Measurements from ENCODE around the gene ETFRF1.

Gene ETFRF1

GRCh38 chr12:25195056-25195971, at the start of gene ETFRF1, which contains the start of gene DNAI7:
ETFRF1 (plus strand) TSS chr12:25195237; CDS start chr12:25203957, 8,720 bp downstream.
DNAI7 (minus strand) TSS chr12:25195160; CDS start chr12:25195078, 82 bp downstream.
- Histone ChIP-seq H3K9me3 (ENCODE audit: control insufficient read depth in 5 of 5, low read length in 5 of 5) (no peaks in the 10 kb centered on the region), H3K36me3 (ENCODE audit: control insufficient read depth in 5 of 5, insufficient read depth in 5 of 5, low read length in 5 of 5) (no peaks in the 10 kb centered on the region), H3K9ac (ENCODE audit: low read length in 5 of 5) (peak within 1 kb of the TSS; percentile 73 to 98 (median 97)), H3K4me1 (ENCODE audit: control insufficient read depth in 5 of 5, insufficient read depth in 5 of 5, low read length in 5 of 5) (peaks cover 0 to 20% (median 19%) of the 10 kb centered on the region in 5 donors), H3K4me3 (ENCODE audit: low read depth in 1 of 5, low read length in 5 of 5) (peak within 1 kb of the TSS; percentile 69 to 95 (median 90)), H3K27me3 (ENCODE audit: control insufficient read depth in 5 of 5, insufficient read depth in 4 of 5, low read length in 5 of 5) (no peaks in the 10 kb centered on the region), H3K27ac (ENCODE audit: low read depth, low read length) (peak within 1 kb of the TSS; percentile 96)

GRCh38 chr12:25146686-25147085, 48.4 kb upstream of the ETFRF1 start:
- peaks cover 0 to 4% (median 0%) of the 10 kb centered on the region in 5 donors for H3K4me1 ChIP-seq (ENCODE audit: control insufficient read depth in 5 of 5, insufficient read depth in 5 of 5, low read length in 5 of 5)
- no peaks in the 10 kb centered on the region for H3K27me3 ChIP-seq (ENCODE audit: control insufficient read depth in 5 of 5, insufficient read depth in 4 of 5, low read length in 5 of 5)
- H3K4me3 ChIP-seq (ENCODE audit: low read depth in 1 of 5, low read length in 5 of 5), result no peak overlapping the region
- H3K36me3 ChIP-seq (ENCODE audit: control insufficient read depth in 5 of 5, insufficient read depth in 5 of 5, low read length in 5 of 5), result no peaks in the 10 kb centered on the region
- H3K27ac ChIP-seq (ENCODE audit: low read depth, low read length), result no peak overlapping the region
- no peak overlapping the region for H3K9ac ChIP-seq (ENCODE audit: low read length in 5 of 5)
- H3K9me3 ChIP-seq (ENCODE audit: control insufficient read depth in 5 of 5, low read length in 5 of 5), result no peaks in the 10 kb centered on the region

GRCh38 chr12:25151476-25151875, 43.6 kb upstream of the ETFRF1 start:
- Histone ChIP-seq H3K4me3 (ENCODE audit: low read depth in 1 of 5, low read length in 5 of 5) (no peak overlapping the region), H3K9me3 (ENCODE audit: control insufficient read depth in 5 of 5, low read length in 5 of 5) (no peaks in the 10 kb centered on the region), H3K27me3 (ENCODE audit: control insufficient read depth in 5 of 5, insufficient read depth in 4 of 5, low read length in 5 of 5) (no peaks in the 10 kb centered on the region), H3K9ac (ENCODE audit: low read length in 5 of 5) (no peak overlapping the region), H3K4me1 (ENCODE audit: control insufficient read depth in 5 of 5, insufficient read depth in 5 of 5, low read length in 5 of 5) (peaks cover 0 to 7% (median 0%) of the 10 kb centered on the region in 5 donors), H3K27ac (ENCODE audit: low read depth, low read length) (no peak overlapping the region), H3K36me3 (ENCODE audit: control insufficient read depth in 5 of 5, insufficient read depth in 5 of 5, low read length in 5 of 5) (no peaks in the 10 kb centered on the region)

- Histone ChIP-seq H3K9me3 (ENCODE audit: control insufficient read depth in 5 of 5, low read length in 5 of 5) (no peaks in the 10 kb centered on the region), H3K27ac (ENCODE audit: low read depth, low read length) (no peak overlapping the region), H3K36me3 (ENCODE audit: control insufficient read depth in 5 of 5, insufficient read depth in 5 of 5, low read length in 5 of 5) (no peaks in the 10 kb centered on the region), H3K27me3 (ENCODE audit: control insufficient read depth in 5 of 5, insufficient read depth in 4 of 5, low read length in 5 of 5) (no peaks in the 10 kb centered on the region), H3K4me3 (ENCODE audit: low read depth in 1 of 5, low read length in 5 of 5) (no peak overlapping the region), H3K9ac (ENCODE audit: low read length in 5 of 5) (no peak overlapping the region), H3K4me1 (ENCODE audit: control insufficient read depth in 5 of 5, insufficient read depth in 5 of 5, low read length in 5 of 5) (peaks cover 0 to 7% (median 0%) of the 10 kb centered on the region in 5 donors)
These were observed 43.0 kb upstream of the ETFRF1 start for GRCh38 chr12:25152055-25152454.

GRCh38 chr12:25155022-25155576, 39.9 kb upstream of the ETFRF1 start:
- Histone ChIP-seq H3K4me3 (ENCODE audit: low read depth in 1 of 5, low read length in 5 of 5) (no peak overlapping the region), H3K9ac (ENCODE audit: low read length in 5 of 5) (no peak overlapping the region)

GRCh38 chr12:25156061-25156460, 39.0 kb upstream of the ETFRF1 start:
- H3K27ac ChIP-seq (ENCODE audit: low read depth, low read length), result no peak overlapping the region
- H3K9me3 ChIP-seq (ENCODE audit: control insufficient read depth in 5 of 5, low read length in 5 of 5), result no peaks in the 10 kb centered on the region
- H3K27me3 ChIP-seq (ENCODE audit: control insufficient read depth in 5 of 5, insufficient read depth in 4 of 5, low read length in 5 of 5), result no peaks in the 10 kb centered on the region
- H3K9ac ChIP-seq (ENCODE audit: low read length in 5 of 5), result no peak overlapping the region
- H3K4me3 ChIP-seq (ENCODE audit: low read depth in 1 of 5, low read length in 5 of 5), result no peak overlapping the region
- H3K36me3 ChIP-seq (ENCODE audit: control insufficient read depth in 5 of 5, insufficient read depth in 5 of 5, low read length in 5 of 5), result no peaks in the 10 kb centered on the region
- peaks cover 0 to 7% (median 0%) of the 10 kb centered on the region in 5 donors for H3K4me1 ChIP-seq (ENCODE audit: control insufficient read depth in 5 of 5, insufficient read depth in 5 of 5, low read length in 5 of 5)

More at GRCh38 chr12:25155022-25155576, 39.9 kb upstream of the ETFRF1 start:
- H3K27me3 ChIP-seq (ENCODE audit: control insufficient read depth in 5 of 5, insufficient read depth in 4 of 5, low read length in 5 of 5), result no peaks in the 10 kb centered on the region
- no peak overlapping the region for H3K27ac ChIP-seq (ENCODE audit: low read depth, low read length)
- H3K9me3 ChIP-seq (ENCODE audit: control insufficient read depth in 5 of 5, low read length in 5 of 5), result no peaks in the 10 kb centered on the region
- H3K36me3 ChIP-seq (ENCODE audit: control insufficient read depth in 5 of 5, insufficient read depth in 5 of 5, low read length in 5 of 5), result no peaks in the 10 kb centered on the region
- H3K4me1 ChIP-seq (ENCODE audit: control insufficient read depth in 5 of 5, insufficient read depth in 5 of 5, low read length in 5 of 5), result peaks cover 0 to 7% (median 0%) of the 10 kb centered on the region in 5 donors

- no peak overlapping the region for H3K27ac ChIP-seq (ENCODE audit: low read depth, low read length)
- no peaks in the 10 kb centered on the region for H3K4me1 ChIP-seq (ENCODE audit: control insufficient read depth in 5 of 5, insufficient read depth in 5 of 5, low read length in 5 of 5)
- H3K9ac ChIP-seq (ENCODE audit: low read length in 5 of 5), result no peak overlapping the region
- H3K4me3 ChIP-seq (ENCODE audit: low read depth in 1 of 5, low read length in 5 of 5), result no peak overlapping the region
- no peaks in the 10 kb centered on the region for H3K36me3 ChIP-seq (ENCODE audit: control insufficient read depth in 5 of 5, insufficient read depth in 5 of 5, low read length in 5 of 5)
- H3K27me3 ChIP-seq (ENCODE audit: control insufficient read depth in 5 of 5, insufficient read depth in 4 of 5, low read length in 5 of 5), result no peaks in the 10 kb centered on the region
- H3K9me3 ChIP-seq (ENCODE audit: control insufficient read depth in 5 of 5, low read length in 5 of 5), result no peaks in the 10 kb centered on the region
These were observed 32.2 kb upstream of the ETFRF1 start for GRCh38 chr12:25162866-25163265.

- H3K9me3 ChIP-seq (ENCODE audit: control insufficient read depth in 5 of 5, low read length in 5 of 5), result peaks cover 0 to 2% (median 0%) of the 10 kb centered on the region in 5 donors
- no peak overlapping the region for H3K27ac ChIP-seq (ENCODE audit: low read depth, low read length)
- no peaks in the 10 kb centered on the region for H3K27me3 ChIP-seq (ENCODE audit: control insufficient read depth in 5 of 5, insufficient read depth in 4 of 5, low read length in 5 of 5)
- H3K4me1 ChIP-seq (ENCODE audit: control insufficient read depth in 5 of 5, insufficient read depth in 5 of 5, low read length in 5 of 5), result no peaks in the 10 kb centered on the region
- no peak overlapping the region for H3K9ac ChIP-seq (ENCODE audit: low read length in 5 of 5)
- no peak overlapping the region for H3K4me3 ChIP-seq (ENCODE audit: low read depth in 1 of 5, low read length in 5 of 5)
- H3K36me3 ChIP-seq (ENCODE audit: control insufficient read depth in 5 of 5, insufficient read depth in 5 of 5, low read length in 5 of 5), result no peaks in the 10 kb centered on the region
These were observed 12.3 kb upstream of the ETFRF1 start for GRCh38 chr12:25182765-25183164.

- Histone ChIP-seq H3K4me3 (ENCODE audit: low read depth in 1 of 5, low read length in 5 of 5) (no peak overlapping the region), H3K9me3 (ENCODE audit: control insufficient read depth in 5 of 5, low read length in 5 of 5) (peaks cover 0 to 2% (median 0%) of the 10 kb centered on the region in 5 donors), H3K27me3 (ENCODE audit: control insufficient read depth in 5 of 5, insufficient read depth in 4 of 5, low read length in 5 of 5) (no peaks in the 10 kb centered on the region), H3K9ac (ENCODE audit: low read length in 5 of 5) (no peak overlapping the region), H3K4me1 (ENCODE audit: control insufficient read depth in 5 of 5, insufficient read depth in 5 of 5, low read length in 5 of 5) (no peaks in the 10 kb centered on the region), H3K27ac (ENCODE audit: low read depth, low read length) (no peak overlapping the region), H3K36me3 (ENCODE audit: control insufficient read depth in 5 of 5, insufficient read depth in 5 of 5, low read length in 5 of 5) (no peaks in the 10 kb centered on the region)
These were observed 10.9 kb upstream of the ETFRF1 start for GRCh38 chr12:25184132-25184531.
